Neural cell (in vitro differentiated cells): ENCODE measurements around the gene GPC2. TPM values are rescaled to one million over a fixed set of nuclear protein-coding genes. Genes with fewer than 3 reads are reported as not detected.
"Not testable (repeated sequence)": the region's sequence is repeated elsewhere in the genome, so short reads cannot be mapped to it uniquely, and the experiment has no call there.

Experiments
- H2AFZ ChIP-seq: fragments of 200-600, 300-800 bp; sonication (generic), shearing (Covaris generic); 2 replicates; pipeline ENCODE4 v1.6.0; 2014; ENCODE audit warnings: low read depth, mild to moderate bottlenecking, antibody characterized with exemption, low read length, moderate library complexity
- H3F3A ChIP-seq: fragments of 200-600 bp; shearing (Covaris generic); 2 replicates; pipeline ENCODE4 v1.6.1; 2016; ENCODE audit warnings: mild to moderate bottlenecking, moderate library complexity, mixed read lengths, antibody characterized with exemption, low read length; ENCODE audit not compliant: insufficient read depth, poor library complexity, severe bottlenecking
- H3K27ac ChIP-seq: fragments of 200-600, 300-800 bp; sonication (generic), shearing (Covaris generic); 2 replicates; pipeline ENCODE4 v1.5.1; 2014; ENCODE audit warnings: mild to moderate bottlenecking, low read length, moderate library complexity
- H3K27me3 ChIP-seq: fragments of 300-800, 200-600 bp; sonication (generic), shearing (Covaris generic); 2 replicates; pipeline ENCODE4 v1.6.0; 2014; ENCODE audit warnings: mild to moderate bottlenecking, low read depth, low read length, moderate library complexity; ENCODE audit not compliant: insufficient read depth
- H3K36me3 ChIP-seq: fragments of 300-800, 200-600 bp; sonication (generic), shearing (Covaris generic); 2 replicates; pipeline ENCODE4 v1.5.1; 2014; ENCODE audit warnings: mild to moderate bottlenecking, antibody characterized with exemption, low read length, moderate library complexity; ENCODE audit not compliant: insufficient read depth
- H3K4me2 ChIP-seq: fragments of 300-800, 200-600 bp; sonication (generic), shearing (Covaris generic); 2 replicates; pipeline ENCODE4 v1.6.0; 2014; ENCODE audit warnings: mild to moderate bottlenecking, low read length
- H3K4me3 ChIP-seq: fragments of 300-800, 200-600 bp; sonication (generic), shearing (Covaris generic); 2 replicates; pipeline ENCODE4 v1.5.1; 2014; ENCODE audit warnings: mild to moderate bottlenecking, low read length, moderate library complexity
- H3K79me2 ChIP-seq: fragments of 200-600 bp; shearing (Covaris generic); replicated peaks from 2 replicates; pipeline ENCODE4 v1.6.0; 2014; ENCODE audit warnings: mild to moderate bottlenecking, low read length, moderate library complexity; ENCODE audit not compliant: insufficient read depth
- H3K9ac ChIP-seq: fragments of 300-800, 200-600 bp; sonication (generic), shearing (Covaris generic); 2 replicates; pipeline ENCODE4 v1.6.1; 2016; ENCODE audit warnings: mild to moderate bottlenecking, low read length, mixed read lengths
- H3K9me2 ChIP-seq: fragments of 200-600 bp; shearing (Covaris generic); 2 replicates; pipeline ENCODE4 v1.6.1; 2016; ENCODE audit warnings: mild to moderate bottlenecking, low read length, mixed read lengths; ENCODE audit not compliant: insufficient read depth
- H3K9me3 ChIP-seq: fragments of 200-600, 300-800 bp; sonication (generic), shearing (Covaris generic); 2 replicates; pipeline ENCODE4 v1.6.1; 2016; ENCODE audit warnings: mild to moderate bottlenecking, mixed run types, low read length, moderate library complexity, mixed read lengths
- H4K20me1 ChIP-seq: fragments of 200-600 bp; shearing (Covaris generic); 2 replicates; pipeline ENCODE4 v1.6.1; 2016; ENCODE audit warnings: mild to moderate bottlenecking, mixed run types; ENCODE audit not compliant: insufficient read depth
- CTCF ChIP-seq: fragments of 450-650 bp; IDR thresholded peaks from 2 replicates; pipeline ENCODE4 v1.5.1; 2014; ENCODE audit warnings: antibody characterized with exemption, mild to moderate bottlenecking, moderate library complexity; ENCODE audit not compliant: poor library complexity, severe bottlenecking
- EP300 ChIP-seq: fragments of 450-650 bp; conservative IDR thresholded peaks from 2 replicates; pipeline ENCODE4 v1.6.1; 2014; ENCODE audit warnings: antibody characterized with exemption, mild to moderate bottlenecking, moderate library complexity; ENCODE audit not compliant: poor library complexity, severe bottlenecking
- EZH2 ChIP-seq: fragments of 200-600, 300-800 bp; shearing (Covaris generic), sonication (generic); IDR thresholded peaks from 2 replicates; pipeline ENCODE4 v1.6.1; 2014; ENCODE audit warnings: antibody characterized with exemption, low read length, borderline replicate concordance, mild to moderate bottlenecking; ENCODE audit not compliant: insufficient read depth, poor library complexity, severe bottlenecking
- MXI1 ChIP-seq: fragments of 450-650 bp; conservative IDR thresholded peaks from 2 replicates; pipeline ENCODE4 v1.6.1; 2014; ENCODE audit warnings: antibody characterized with exemption, mild to moderate bottlenecking; ENCODE audit not compliant: poor library complexity, severe bottlenecking
- POLR2AphosphoS5 ChIP-seq: IDR thresholded peaks from 2 replicates; pipeline ENCODE4 v1.6.1; 2012
- RAD21 ChIP-seq: fragments of 450-650 bp; conservative IDR thresholded peaks from 2 replicates; pipeline ENCODE4 v1.6.1; 2014; ENCODE audit warnings: antibody characterized with exemption, mild to moderate bottlenecking, moderate library complexity
- REST ChIP-seq: IDR thresholded peaks from 2 replicates; pipeline ENCODE4 v1.6.1; 2012; ENCODE audit warnings: borderline replicate concordance
- SMC3 ChIP-seq: fragments of 450-650 bp; conservative IDR thresholded peaks from 2 replicates; pipeline ENCODE4 v1.6.1; 2014; ENCODE audit warnings: antibody characterized with exemption, mild to moderate bottlenecking, moderate library complexity; ENCODE audit not compliant: poor library complexity
- TAF1 ChIP-seq: IDR thresholded peaks from 2 replicates; pipeline ENCODE4 v1.6.1; 2012; ENCODE audit warnings: low read depth
- polyA plus RNA-seq: library from polyadenylated mRNA; depleted of rRNA; stranded (reverse); fragments of >200 nt; gene quantifications from 2 replicates; pipeline ENCODE4 v1.2.3, GENCODE V29; 2014

The GPC2 gene
- polyA plus RNA-seq, 1 donor from 2014 or later = 506 TPM

GRCh38 chr7:100192969-100193368 lies 15.8 kb upstream of the GPC2 start:
- no peaks in the 10 kb centered on the region for H3F3A ChIP-seq
- no peaks in the 10 kb centered on the region for H3K9me2 ChIP-seq
- H3K4me3 ChIP-seq = no peak overlapping the region
- no peak overlapping the region for H3K27ac ChIP-seq
- no peaks in the 10 kb centered on the region for H3K27me3 ChIP-seq
- no peaks in the 10 kb centered on the region for H3K79me2 ChIP-seq
- no peaks in the 10 kb centered on the region for H3K36me3 ChIP-seq
- H3K9me3 ChIP-seq = no peaks in the 10 kb centered on the region
- H2AFZ ChIP-seq = no peak overlapping the region
- no peaks in the 10 kb centered on the region for H4K20me1 ChIP-seq
- no peak for TF ChIP-seq RAD21
- TF ChIP-seq SMC3 = no peak
- TF ChIP-seq MXI1 = no peak
- TF ChIP-seq CTCF = no peak
- TF ChIP-seq REST = no peak
- TF ChIP-seq TAF1 = no peak
- TF ChIP-seq EZH2 = no peak
- no peak for TF ChIP-seq POLR2AphosphoS5
- TF ChIP-seq EP300 = no peak
- H3K9ac ChIP-seq = no peak overlapping the region
- H3K4me2 ChIP-seq = no peak overlapping the region

GRCh38 chr7:100192281-100192862 lies 15.2 kb upstream of the GPC2 start:
- H3K36me3 ChIP-seq, H3K9me2 ChIP-seq, H3K27ac ChIP-seq, H2AFZ ChIP-seq, H3K4me3 ChIP-seq, H3K9ac ChIP-seq, H3K4me2 ChIP-seq, H3K79me2 ChIP-seq, H3F3A ChIP-seq, H3K27me3 ChIP-seq, H3K9me3 ChIP-seq, H4K20me1 ChIP-seq: not testable (repeated sequence)

- Histone ChIP-seq H3K36me3 (no peaks in the 10 kb centered on the region), H3K4me3 (no peak overlapping the region), H2AFZ (no peak overlapping the region), H3K9me2 (no peaks in the 10 kb centered on the region), H3K27ac (no peak overlapping the region), H3K4me2 (no peak overlapping the region), H3K27me3 (no peaks in the 10 kb centered on the region), H4K20me1 (no peaks in the 10 kb centered on the region), H3F3A (no peaks in the 10 kb centered on the region), H3K9ac (no peak overlapping the region), H3K9me3 (no peaks in the 10 kb centered on the region), H3K79me2 (no peaks in the 10 kb centered on the region)
- TF ChIP-seq RAD21 (no peak), EZH2 (no peak), MXI1 (no peak), CTCF (no peak), REST (no peak), POLR2AphosphoS5 (no peak), EP300 (no peak), SMC3 (no peak), TAF1 (no peak)
Observed at GRCh38 chr7:100191775-100192174, 14.6 kb upstream of the GPC2 start.
